NCI-H82 treated with DMSO at 0.1 percent for 48 hours (cell line): ENCODE measurements around the gene CHERP.
A peak's percentile ranks its signal among the peaks of the same experiment; 100 is the strongest.
"Not testable (repeated sequence)": the region's sequence is repeated elsewhere in the genome, so short reads cannot be mapped to it uniquely, and the experiment has no call there.

Experiments
- DNase-seq: peaks from one replicate; lab custom pipeline; 2025; ENCODE audit not compliant: unreplicated experiment; lab: John Stamatoyannopoulos, UW

The CHERP gene

DNA sequence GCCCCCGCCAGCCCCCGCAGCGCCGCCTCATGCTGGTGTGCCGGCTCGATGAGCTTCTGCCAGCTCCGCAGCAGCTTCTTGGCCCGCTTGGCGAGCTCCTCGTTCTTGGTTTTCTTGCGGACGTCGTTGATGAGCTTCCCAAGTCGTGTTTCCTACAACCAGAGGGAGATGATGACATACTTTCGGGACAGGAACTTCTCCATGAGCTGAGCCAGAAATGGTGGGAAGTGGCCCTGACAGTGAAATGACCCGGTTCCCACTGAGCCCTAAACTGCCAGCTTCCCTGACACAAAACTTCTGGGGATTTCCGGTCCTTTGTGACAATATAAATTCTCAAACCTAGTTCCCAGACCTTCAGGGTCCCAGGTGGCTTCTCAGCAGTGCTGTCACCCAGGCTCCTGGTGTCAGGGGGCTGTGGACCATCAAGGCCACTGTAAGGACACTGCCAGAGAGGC lies 35.3 kb upstream of the CHERP start:
- no peak for DNase-seq

DNA sequence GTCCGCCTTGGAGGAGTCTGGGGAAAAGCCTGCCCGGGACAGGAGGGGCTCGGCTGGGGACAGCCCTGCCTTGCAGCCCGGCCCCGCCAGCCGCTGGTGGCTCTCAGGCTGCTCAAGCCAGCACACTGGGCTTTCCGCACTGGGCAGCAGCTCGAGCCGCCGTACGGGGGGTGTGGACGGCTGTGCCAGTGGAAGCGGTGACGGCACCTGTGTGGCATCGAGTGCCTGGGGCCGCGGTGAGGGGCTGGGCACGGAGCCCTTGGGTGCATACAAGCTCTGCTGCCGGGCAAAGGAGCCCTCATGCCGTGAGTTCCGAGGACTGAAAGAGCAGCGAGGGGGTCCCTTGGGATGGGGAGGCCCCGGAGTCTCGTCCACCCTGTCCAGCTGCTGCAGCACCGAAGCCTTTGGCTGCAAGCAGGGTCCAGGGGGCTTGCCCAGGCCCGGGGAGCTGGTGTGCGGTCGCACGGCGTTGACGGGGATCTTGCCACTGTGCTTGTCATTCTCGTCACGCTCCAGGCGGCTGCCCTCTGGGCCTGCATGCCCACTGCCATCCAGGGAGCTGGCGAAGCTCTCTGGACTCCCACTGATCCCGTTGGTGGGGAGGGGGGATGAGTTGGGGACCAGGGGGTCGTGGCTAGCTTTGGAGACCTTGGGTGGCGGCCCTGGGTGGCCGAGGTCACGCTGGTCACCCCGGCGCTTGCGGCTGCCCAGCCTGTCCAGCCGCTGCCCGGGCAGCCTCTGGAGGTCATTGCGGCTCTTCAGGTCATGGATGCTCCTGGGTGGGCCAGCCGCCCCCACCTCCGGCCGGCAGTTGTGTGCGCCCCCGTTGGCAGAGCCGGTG lies 34.7 kb upstream of the CHERP start:
- DNase-seq, result no peak

- no peak for DNase-seq
Observed at GRCh38 chr19:16575861-16576689, 33.8 kb upstream of the CHERP start.

GRCh38 chr19:16575282-16575681 lies 33.0 kb upstream of the CHERP start:
- DNase-seq, result no peak

DNA sequence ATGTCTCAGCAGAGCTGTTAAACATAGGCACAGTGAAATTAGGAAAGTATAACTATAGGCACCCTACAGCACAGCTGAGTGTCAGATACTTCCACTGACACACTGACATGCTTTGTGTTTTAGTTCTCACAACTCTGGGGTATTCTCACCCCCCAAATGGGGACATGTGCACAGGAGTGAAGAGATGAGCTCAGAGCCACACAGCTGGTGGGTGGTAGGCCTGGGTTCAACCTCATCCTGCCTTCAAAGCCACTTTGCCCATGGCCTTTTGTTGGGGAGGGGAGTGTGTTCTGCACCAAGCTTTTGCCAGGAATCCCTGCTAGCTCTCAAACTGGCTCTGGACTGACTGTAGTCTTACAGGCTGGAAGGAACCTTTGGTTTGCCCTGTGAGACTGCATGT lies 31.7 kb upstream of the CHERP start:
- no peak for DNase-seq

GRCh38 chr19:16573296-16573695 lies 31.1 kb upstream of the CHERP start:
- no peak for DNase-seq

DNA sequence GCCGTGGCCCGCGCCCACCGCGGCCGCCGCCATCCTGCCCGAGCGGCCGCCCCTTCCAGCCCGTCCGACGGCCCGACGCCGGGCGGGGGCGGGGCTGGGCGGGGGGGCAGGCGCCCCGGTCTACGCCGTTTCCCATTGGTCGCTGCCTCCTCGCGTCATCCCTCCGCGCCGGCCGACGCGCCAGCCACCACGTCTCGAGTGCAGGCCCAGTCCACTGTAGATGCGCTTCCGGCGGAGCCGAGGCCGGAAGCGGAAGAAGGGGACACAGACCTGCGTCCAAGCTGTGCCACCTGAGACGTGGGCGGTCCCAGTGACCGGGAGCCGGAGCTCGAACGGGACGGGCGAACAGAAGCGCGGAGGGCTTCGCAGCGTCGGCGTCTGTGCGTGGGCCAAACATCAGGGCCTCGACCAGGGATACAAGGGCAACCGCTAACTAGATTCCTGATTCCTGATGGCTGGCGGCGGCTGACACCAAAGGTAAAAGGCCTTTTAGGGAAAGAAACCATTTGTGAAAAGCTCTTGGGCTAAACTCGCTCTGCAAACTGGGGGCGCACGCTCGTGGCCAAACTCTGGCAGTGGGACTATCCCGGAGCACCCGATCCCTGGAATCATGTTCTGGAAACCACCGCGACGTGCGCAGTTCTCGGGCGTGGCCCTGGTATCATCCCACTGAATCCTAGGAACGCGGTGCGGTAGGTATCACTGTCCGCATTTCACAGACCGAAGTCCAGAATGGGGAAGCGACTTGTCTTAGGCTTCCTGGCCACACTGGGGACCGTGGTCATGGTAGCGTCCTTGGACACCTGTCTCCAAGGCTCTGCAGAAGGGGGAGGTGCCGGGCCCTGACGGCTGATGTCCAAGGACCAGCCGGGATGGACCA lies 30.3 kb upstream of the CHERP start, which contains the start of gene SLC35E1:
SLC35E1 (minus strand) TSS at position 84 of the 880 bp plus-strand sequence; CDS start at position 33, 51 bp downstream.
- peak; percentile 91 for DNase-seq

GRCh38 chr19:16571822-16572331 lies 29.6 kb upstream of the CHERP start:
- no peak for DNase-seq

DNA sequence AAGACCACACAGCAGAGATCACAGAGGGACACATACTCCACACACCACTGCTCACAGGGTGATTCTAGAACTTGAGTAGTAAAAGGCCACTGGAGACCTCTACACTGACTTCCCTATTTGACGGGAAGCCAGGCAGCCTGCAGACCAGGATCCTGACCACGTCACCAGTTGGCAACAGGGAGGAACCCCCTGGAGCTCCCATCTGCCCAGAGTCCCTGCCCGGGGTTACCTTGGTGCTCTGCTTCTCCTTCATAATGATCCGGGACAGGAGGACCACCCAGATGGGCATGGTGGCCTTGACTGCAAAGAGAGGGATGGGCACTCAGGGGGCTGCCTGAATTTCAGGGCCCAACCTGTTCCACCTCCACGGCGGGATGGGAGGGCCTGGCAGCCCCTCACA lies 29.0 kb upstream of the CHERP start:
- no peak for DNase-seq

DNA sequence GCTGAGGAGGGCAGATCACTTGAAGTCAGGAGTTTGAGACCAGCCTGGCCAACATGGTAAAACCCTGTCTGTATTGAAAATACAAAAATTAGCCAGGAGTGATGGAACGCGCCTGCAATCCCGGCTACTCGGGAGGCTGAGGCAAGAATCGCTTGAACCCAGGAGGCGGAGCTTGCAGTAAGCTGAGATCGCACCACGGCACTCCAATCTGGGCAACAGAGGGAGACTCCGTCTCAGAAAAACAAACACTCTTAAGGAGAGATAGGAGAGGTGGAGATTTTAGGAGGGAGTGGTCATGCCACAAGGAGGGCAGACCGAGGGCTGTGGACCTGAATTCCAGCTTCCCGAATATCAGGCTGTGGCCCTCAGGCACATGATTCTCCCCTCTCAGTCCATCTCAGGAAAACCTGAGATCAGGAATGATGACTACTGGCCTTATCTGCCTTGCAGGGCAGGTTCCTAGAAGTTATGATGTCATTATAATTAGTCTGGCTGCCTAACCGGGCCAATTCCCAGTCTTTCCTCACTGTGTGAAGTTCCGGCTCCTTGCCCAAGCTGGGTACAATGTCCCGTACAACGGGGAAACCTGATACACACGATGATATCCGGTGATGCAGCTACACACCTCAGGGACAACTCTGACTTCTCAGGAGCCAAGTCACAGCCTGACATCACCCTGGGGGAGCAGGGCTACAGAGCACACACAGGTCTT lies 27.5 kb upstream of the CHERP start:
- DNase-seq, result no peak

- DNase-seq, result no peak
Observed at GRCh38 chr19:16566702-16567101, 24.5 kb upstream of the CHERP start.

DNA sequence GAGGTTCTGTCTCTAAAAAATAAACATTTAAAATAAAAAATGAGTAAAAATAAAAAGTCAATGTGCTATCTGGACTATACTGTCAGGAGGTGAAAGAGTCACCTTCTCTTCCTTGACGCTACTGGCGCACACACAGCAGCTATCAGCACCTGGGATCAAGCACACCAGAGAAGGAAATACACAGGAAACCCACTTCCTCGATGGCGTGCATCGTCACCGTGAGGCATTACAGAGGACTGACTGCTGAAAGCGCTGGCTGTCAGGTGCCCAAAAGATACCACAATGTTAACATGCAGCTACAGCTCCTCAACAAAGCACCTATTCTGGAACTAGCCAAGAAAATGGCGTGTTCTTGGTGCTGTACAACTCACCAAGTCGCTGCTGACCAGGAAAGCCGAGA lies 23.9 kb upstream of the CHERP start:
- DNase-seq, result no peak

DNA sequence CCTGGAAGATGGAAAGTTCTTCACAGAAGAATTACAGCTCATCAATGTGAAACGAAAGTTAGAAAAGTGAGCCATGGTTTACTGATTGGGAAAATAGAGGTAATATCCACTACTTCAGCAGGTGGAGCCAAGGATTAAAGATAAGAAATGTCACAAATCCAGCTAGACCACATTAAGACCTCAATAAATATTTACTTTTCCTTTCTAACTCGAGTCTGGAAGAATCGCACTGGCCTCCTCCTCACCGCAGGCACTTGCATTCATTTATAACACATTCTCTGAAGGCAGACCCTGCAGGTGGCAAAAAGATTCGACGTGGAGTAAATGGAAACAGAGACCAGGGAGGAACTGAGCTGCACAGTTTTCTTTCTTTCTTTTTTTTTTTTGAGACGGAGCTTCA lies 22.6 kb upstream of the CHERP start:
- no peak for DNase-seq

GRCh38 chr19:16562608-16563025 lies 20.4 kb upstream of the CHERP start:
- no peak for DNase-seq

- DNase-seq, result no peak
Observed at GRCh38 chr19:16561382-16561781, 19.1 kb upstream of the CHERP start.

- DNase-seq, result no peak
Observed at GRCh38 chr19:16559780-16560276, 17.6 kb upstream of the CHERP start.

DNA sequence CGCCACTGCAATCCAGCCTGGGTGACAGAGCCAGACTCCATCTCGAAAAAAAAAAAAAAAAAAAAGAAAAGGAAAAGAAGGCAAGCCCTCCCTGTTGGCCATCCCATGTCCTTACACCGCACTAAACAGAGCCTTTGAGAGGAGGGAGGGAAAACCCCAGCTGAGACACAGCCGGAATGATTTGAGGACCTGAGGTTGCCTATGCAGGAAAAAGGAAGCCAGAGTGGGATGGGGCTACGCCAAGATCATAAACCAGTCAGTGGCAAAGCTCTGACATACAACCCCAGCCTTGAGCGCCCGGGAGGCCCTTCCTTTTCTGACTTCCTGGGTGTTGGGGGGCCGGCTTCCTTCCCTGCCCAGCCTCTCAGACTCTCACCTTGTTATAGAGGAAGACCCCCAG lies 12.5 kb upstream of the CHERP start:
- DNase-seq, result no peak

DNA sequence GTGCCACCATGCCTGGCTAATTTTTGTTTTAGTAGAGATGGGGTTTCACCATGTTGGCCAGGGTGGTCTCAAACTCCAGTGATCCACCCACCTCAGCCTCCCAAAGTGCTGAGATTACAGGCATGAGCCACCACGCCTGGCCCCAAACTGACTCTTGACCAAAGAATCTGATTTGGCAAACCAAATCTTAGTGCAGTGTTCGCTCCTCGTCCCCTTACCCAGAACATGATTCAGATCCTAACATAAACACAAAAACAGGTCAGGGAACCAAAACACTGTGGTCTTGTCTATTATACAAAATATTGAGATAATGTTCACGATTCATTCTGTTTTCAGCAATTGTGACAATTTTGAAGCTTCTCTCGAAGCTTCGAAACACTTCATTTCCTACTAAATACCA lies 9.7 kb upstream of the CHERP start:
- DNase-seq, result not testable (repeated sequence)

GRCh38 chr19:16548956-16549355 lies 6.7 kb upstream of the CHERP start:
- no peak for DNase-seq
